ENCODE data around the gene AVPI1. TPM values are rescaled to one million over a fixed set of nuclear protein-coding genes. Genes with fewer than 3 reads are reported as not detected.

AVPI1 gene
- polyA plus RNA-seq, 3 donors, result 2.0 to 11.2 (median 2.9) TPM

DNA sequence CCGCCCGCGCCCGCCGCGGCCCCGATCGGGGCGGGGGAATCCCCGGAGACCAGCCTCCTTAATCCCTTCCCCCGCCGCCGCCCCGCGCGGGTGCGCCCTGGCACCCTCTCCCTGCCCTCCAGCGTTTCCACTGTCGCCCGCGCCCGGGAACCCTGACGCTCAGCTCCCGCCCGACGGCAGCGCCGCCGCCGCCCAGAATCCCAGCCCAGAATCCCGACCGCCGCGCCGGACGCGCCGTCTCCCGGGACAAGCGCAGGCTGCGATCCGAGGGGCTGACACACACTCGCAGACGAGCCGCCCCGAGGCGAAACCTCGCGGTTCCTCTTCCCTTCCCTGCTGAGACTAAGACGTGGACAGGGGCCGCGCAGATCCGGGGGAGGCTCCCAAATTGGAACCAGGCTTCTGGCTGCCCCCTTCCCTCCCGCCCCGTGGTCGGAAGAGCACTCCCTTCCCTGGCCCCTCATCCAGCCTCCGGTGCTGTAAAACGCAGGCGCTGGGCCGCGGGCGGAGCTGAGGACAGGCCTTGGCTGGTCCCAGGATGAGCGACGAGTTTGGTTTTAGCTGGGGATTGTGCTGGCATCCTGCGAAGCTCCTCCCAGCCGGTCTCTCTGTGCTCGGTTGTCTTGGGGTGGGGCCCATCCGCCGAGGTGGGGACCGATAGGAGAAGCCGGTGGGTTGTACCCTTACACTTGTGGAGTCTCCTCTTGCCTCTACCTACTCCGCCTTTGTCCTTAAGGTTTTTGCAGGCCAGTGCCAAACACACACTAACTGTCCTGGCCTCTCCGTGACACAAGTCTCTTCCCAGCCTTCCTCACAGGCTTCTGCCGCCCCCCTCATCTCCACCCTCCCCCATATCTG, 27.6 kb upstream of the AVPI1 start:
- Histone ChIP-seq H4K20me1 (ENCODE audit: insufficient read depth, low read length) (peaks cover 33% of the 10 kb centered on the region), H3K9me3 (replicated peaks in 1 of 2; ENCODE audit: control insufficient read depth in 1 of 2, insufficient read depth in 1 of 2, low read length in 2 of 2) (no peaks in the 10 kb centered on the region), H3K4me1 (ENCODE audit: control insufficient read depth in 1 of 2, insufficient read depth in 2 of 2, low read length in 2 of 2) (peaks cover 62 to 73% of the 10 kb centered on the region in 2 donors), H3K27ac (ENCODE audit: low read depth in 1 of 2, low read length in 2 of 2) (peak overlapping the region; percentile 68 to 89), H3K79me2 (ENCODE audit: insufficient read depth, low read length) (peaks cover 18% of the 10 kb centered on the region), H2AFZ (ENCODE audit: insufficient read depth, low read depth, low read length, poor library complexity, severe bottlenecking) (peak overlapping the region; percentile 85), H3K4me2 (replicated peaks; ENCODE audit: extremely low read depth, low read length, poor library complexity, severe bottlenecking) (peak overlapping the region; percentile 78), H3K36me3 (replicated peaks in 1 of 2; ENCODE audit: control insufficient read depth in 1 of 2, insufficient read depth in 2 of 2, low read length in 2 of 2) (peaks cover 0 to 26% of the 10 kb centered on the region in 2 donors), H3K27me3 (ENCODE audit: control insufficient read depth in 2 of 2, insufficient read depth in 2 of 2, low read length in 2 of 2) (no peaks in the 10 kb centered on the region), H3K4me3 (replicated peaks in 1 of 3; ENCODE audit: low read depth in 2 of 3, low read length in 3 of 3) (peak overlapping the region; percentile 40 to 70 (median 43)), H3K9ac (ENCODE audit: insufficient read depth, low read length, poor library complexity, severe bottlenecking) (peak overlapping the region; percentile 78)
- Mint-ChIP-seq H3K27me3 (ENCODE audit: low read depth in 3 of 3) (peaks cover 0 to 1% (median 0%) of the 10 kb centered on the region in 3 donors), H3K36me3 (peaks cover 24 to 27% of the 10 kb centered on the region in 2 donors), H3K4me1 (peaks cover 64% of the 10 kb centered on the region), H3K9me3 (peaks cover 0 to 3% (median 0%) of the 10 kb centered on the region in 7 donors), H3K4me3 (peak overlapping the region; percentile 80 to 92), H3K27ac (peak overlapping the region; percentile 85 to 94 (median 92))
- DNase-seq, result peak; percentile 64 to 70 (median 66)
- 0% methylated on average over 71 of the region's 74 CpGs for WGBS (ENCODE audit: insufficient coverage)
- TF ChIP-seq, protein P1, sequence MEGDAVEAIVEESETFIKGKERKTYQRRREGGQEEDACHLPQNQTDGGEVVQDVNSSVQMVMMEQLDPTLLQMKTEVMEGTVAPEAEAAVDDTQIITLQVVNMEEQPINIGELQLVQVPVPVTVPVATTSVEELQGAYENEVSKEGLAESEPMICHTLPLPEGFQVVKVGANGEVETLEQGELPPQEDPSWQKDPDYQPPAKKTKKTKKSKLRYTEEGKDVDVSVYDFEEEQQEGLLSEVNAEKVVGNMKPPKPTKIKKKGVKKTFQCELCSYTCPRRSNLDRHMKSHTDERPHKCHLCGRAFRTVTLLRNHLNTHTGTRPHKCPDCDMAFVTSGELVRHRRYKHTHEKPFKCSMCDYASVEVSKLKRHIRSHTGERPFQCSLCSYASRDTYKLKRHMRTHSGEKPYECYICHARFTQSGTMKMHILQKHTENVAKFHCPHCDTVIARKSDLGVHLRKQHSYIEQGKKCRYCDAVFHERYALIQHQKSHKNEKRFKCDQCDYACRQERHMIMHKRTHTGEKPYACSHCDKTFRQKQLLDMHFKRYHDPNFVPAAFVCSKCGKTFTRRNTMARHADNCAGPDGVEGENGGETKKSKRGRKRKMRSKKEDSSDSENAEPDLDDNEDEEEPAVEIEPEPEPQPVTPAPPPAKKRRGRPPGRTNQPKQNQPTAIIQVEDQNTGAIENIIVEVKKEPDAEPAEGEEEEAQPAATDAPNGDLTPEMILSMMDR (IDR thresholded peaks at IDR 0.05), result no peak
- intact Hi-C loops (cut with micrococcal nuclease), result loop anchor here in 1 of 2 donors (5.0 kb wide), 1 partner anchor 37 kb away; no protein-coding TSS in a partner anchor

DNA sequence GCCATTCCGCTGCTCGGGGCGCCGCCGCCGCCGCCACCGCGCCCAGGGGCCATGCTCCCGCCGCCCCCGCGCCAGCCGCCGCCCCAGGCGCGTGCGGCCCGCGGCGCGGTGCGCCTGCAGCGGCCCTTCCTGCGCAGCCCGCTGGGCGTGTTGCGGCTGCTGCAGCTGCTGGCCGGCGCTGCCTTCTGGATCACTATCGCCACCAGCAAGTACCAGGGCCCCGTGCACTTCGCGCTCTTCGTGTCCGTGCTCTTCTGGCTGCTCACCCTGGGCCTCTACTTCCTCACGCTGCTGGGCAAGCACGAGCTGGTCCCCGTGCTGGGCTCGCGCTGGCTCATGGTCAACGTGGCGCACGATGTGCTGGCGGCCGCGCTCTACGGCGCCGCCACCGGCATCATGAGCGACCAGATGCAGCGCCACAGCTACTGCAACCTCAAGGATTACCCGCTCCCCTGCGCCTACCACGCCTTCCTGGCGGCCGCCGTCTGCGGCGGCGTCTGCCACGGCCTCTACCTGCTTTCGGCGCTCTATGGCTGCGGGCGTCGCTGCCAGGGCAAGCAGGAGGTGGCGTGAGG, 26.9 kb upstream of the AVPI1 start:
- intact Hi-C loops (cut with micrococcal nuclease), result loop anchor here in 1 of 2 donors (5.0 kb wide), 1 partner anchor 37 kb away; no protein-coding TSS in a partner anchor
- DNase-seq, result peak; percentile 78 to 90 (median 86)
- H3K9ac ChIP-seq (ENCODE audit: insufficient read depth, low read length, poor library complexity, severe bottlenecking), result peak overlapping the region; percentile 78
- peaks cover 0 to 19% of the 10 kb centered on the region in 2 donors for H3K36me3 ChIP-seq (replicated peaks in 1 of 2; ENCODE audit: control insufficient read depth in 1 of 2, insufficient read depth in 2 of 2, low read length in 2 of 2)
- H3K79me2 ChIP-seq (ENCODE audit: insufficient read depth, low read length), result peaks cover 18% of the 10 kb centered on the region
- TF ChIP-seq, protein P1 (IDR thresholded peaks at IDR 0.05), result no peak
- H3K4me2 ChIP-seq (replicated peaks; ENCODE audit: extremely low read depth, low read length, poor library complexity, severe bottlenecking), result peak overlapping the region; percentile 78
- no peaks in the 10 kb centered on the region for H3K9me3 ChIP-seq (replicated peaks in 1 of 2; ENCODE audit: control insufficient read depth in 1 of 2, insufficient read depth in 1 of 2, low read length in 2 of 2)
- Mint-ChIP-seq H3K9me3 (peaks cover 0 to 3% (median 0%) of the 10 kb centered on the region in 7 donors), H3K4me3 (peak overlapping the region; percentile 80 to 92), H3K36me3 (peaks cover 20 to 22% of the 10 kb centered on the region in 2 donors), H3K27me3 (ENCODE audit: low read depth in 3 of 3) (peaks cover 0 to 5% (median 2%) of the 10 kb centered on the region in 3 donors), H3K27ac (peak overlapping the region; percentile 85 to 94 (median 92)), H3K4me1 (peaks cover 61% of the 10 kb centered on the region)
- peaks cover 59 to 70% of the 10 kb centered on the region in 2 donors for H3K4me1 ChIP-seq (ENCODE audit: control insufficient read depth in 1 of 2, insufficient read depth in 2 of 2, low read length in 2 of 2)
- H3K4me3 ChIP-seq (replicated peaks in 1 of 3; ENCODE audit: low read depth in 2 of 3, low read length in 3 of 3), result peak overlapping the region; percentile 40 to 70 (median 43)
- under 1% methylated on average over 69 of the region's 69 CpGs for WGBS (ENCODE audit: insufficient coverage)
- peak overlapping the region; percentile 85 for H2AFZ ChIP-seq (ENCODE audit: insufficient read depth, low read depth, low read length, poor library complexity, severe bottlenecking)
- peaks cover 28% of the 10 kb centered on the region for H4K20me1 ChIP-seq (ENCODE audit: insufficient read depth, low read length)
- peak overlapping the region; percentile 68 to 89 for H3K27ac ChIP-seq (ENCODE audit: low read depth in 1 of 2, low read length in 2 of 2)
- H3K27me3 ChIP-seq (ENCODE audit: control insufficient read depth in 2 of 2, insufficient read depth in 2 of 2, low read length in 2 of 2), result no peaks in the 10 kb centered on the region

All from CD14-positive monocyte (primary cell).